Right lobe of liver (tissue), 6 donors: ENCODE measurements around the gene SRCIN1. TPM values are rescaled to one million over a fixed set of nuclear protein-coding genes. Genes with fewer than 3 reads are reported as not detected.

ENCODE experiments used
- ATAC-seq, 4 donors: fragments of 200-7000 bp; cut with Tn5 transposase; one replicate each; pipeline ENCODE4 v1.9.1; 2020; ENCODE audit warnings: mild to moderate bottlenecking in 4 of 4, moderate library complexity in 4 of 4
- DNase-seq, 3 donors: peaks; one replicate each; pipeline ENCODE4 v3.0.0-alpha.2; 2020
- H3K27ac ChIP-seq, 3 donors: fragments of 200-600 bp; one replicate each; pipeline ENCODE4 v1.8.0; 2022
- H3K27me3 ChIP-seq, 2 donors: fragments of 200-600 bp; one replicate each; pipeline ENCODE4 v1.8.0; 2022
- H3K36me3 ChIP-seq, 4 donors: fragments of 200-600 bp; sonication (generic) in 1 of 4; one replicate each; pipeline versions ENCODE4 v1.5.1 to v1.8.0; 2017 to 2022; ENCODE audit warnings: control low read depth in 1 of 4
- H3K4me1 ChIP-seq, 4 donors: fragments of 200-600 bp; sonication (generic) in 1 of 4; one replicate each; pipeline versions ENCODE4 v1.5.1 to v1.8.0; 2017 to 2022; ENCODE audit warnings: control low read depth in 1 of 4
- H3K4me3 ChIP-seq, 3 donors: fragments of 200-600 bp; one replicate each; pipeline ENCODE4 v1.8.0; 2022
- H3K9me3 ChIP-seq, 4 donors: fragments of 200-600 bp; sonication (generic) in 1 of 4; one replicate each; pipeline versions ENCODE4 v1.5.1 to v1.8.0; 2017 to 2022; ENCODE audit warnings: control low read depth in 1 of 4
- POLR2A ChIP-seq: fragments of 450-650 bp; IDR thresholded peaks from one replicate; pipeline ENCODE4 v1.6.1; 2017; ENCODE audit warnings: antibody characterized with exemption, mild to moderate bottlenecking
- WGBS: methylation state at CpG from one replicate; pipeline ENCODE4 v1.1.6; 2018; ENCODE audit warnings: low coverage, low lambda C conversion rate; ENCODE audit not compliant: insufficient coverage; ENCODE audit errors: missing lambda C conversion rate; 5-methylcytosine and 5-hydroxymethylcytosine counted together
- intact Hi-C, 2 donors: fragments of 100-400 bp; cut with DNase I; formaldehyde crosslinking; loops; one replicate each; pipeline versions ENCODE4 v1.11.2 to v1.14.1; 2022
- total RNA-seq, 6 experiments: library from RNA; depleted of rRNA in 2 of 6; stranded (reverse); fragments of >200 nt in 2 of 6; fragmentation: NEBNext Ultra II Directional in 3 of 6; extraction: Animal tissue kit (Norgen Biotek cat#: 25700) in 3 of 6; gene quantifications; one replicate each; pipeline versions ENCODE4 v1.1.0 to v1.2.4, GENCODE V29; 2016 to 2023
- TF ChIP-seq, protein P1 (sequence below), 4 donors: fragments of 200-600 bp in 3 of 4; fragments of 450-650 bp in 1 of 4; IDR thresholded peaks; one replicate each; pipeline versions ENCODE4 v1.5.1 to v1.8.0; 2016 to 2022; ENCODE audit warnings: antibody characterized with exemption in 4 of 4, mild to moderate bottlenecking in 2 of 4
- donor health status: DM: no; HTN: yes; CAD: no.
- donor health status: DM: no; HTN: no; CAD: no.
- donor health status: DM: no; HTN: no; CAD: no.
- donor health status: DM: no; HTN: yes; CAD: no.
- donor health status: DM: no; HTN: yes; CAD: no.

The SRCIN1 gene
- total RNA-seq, 6 experiments from 2014 or later, result 5.6 to 17.6 (median 11.5) TPM

DNA sequence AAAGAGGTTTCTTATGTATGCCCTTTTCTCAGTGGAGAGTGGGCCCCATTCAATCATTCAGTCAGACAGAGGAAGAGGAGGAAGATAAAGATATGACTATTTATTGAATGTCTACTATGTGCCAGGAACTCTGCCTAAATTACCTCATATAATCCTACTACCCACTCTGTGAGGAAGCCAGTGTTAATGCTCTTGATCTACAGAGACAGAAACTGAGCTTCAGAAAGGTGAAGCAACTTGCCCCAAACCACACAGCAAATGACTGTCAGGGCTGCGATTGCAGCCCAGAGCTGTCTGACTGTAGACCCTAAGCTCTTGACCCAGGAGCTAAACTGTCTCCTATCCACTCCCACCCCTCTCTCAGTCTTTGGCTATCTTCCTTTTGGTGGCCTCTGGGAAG lies 8.4 kb downstream of the SRCIN1 start:
- no peak for TF ChIP-seq POLR2A
- TF ChIP-seq, protein P1, sequence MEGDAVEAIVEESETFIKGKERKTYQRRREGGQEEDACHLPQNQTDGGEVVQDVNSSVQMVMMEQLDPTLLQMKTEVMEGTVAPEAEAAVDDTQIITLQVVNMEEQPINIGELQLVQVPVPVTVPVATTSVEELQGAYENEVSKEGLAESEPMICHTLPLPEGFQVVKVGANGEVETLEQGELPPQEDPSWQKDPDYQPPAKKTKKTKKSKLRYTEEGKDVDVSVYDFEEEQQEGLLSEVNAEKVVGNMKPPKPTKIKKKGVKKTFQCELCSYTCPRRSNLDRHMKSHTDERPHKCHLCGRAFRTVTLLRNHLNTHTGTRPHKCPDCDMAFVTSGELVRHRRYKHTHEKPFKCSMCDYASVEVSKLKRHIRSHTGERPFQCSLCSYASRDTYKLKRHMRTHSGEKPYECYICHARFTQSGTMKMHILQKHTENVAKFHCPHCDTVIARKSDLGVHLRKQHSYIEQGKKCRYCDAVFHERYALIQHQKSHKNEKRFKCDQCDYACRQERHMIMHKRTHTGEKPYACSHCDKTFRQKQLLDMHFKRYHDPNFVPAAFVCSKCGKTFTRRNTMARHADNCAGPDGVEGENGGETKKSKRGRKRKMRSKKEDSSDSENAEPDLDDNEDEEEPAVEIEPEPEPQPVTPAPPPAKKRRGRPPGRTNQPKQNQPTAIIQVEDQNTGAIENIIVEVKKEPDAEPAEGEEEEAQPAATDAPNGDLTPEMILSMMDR (IDR thresholded peaks at IDR 0.05), result no peak
- H3K27ac ChIP-seq, result no peak overlapping the region
- H3K4me1 ChIP-seq, result no peaks in the 10 kb centered on the region
- WGBS, result 91% methylated on average over 1 of the region's 1 CpG
- ATAC-seq (no peak), DNase-seq (no peak)
- no peaks in the 10 kb centered on the region for H3K27me3 ChIP-seq
- no peaks in the 10 kb centered on the region for H3K9me3 ChIP-seq
- intact Hi-C loops, result no loop called here
- H3K4me3 ChIP-seq, result no peak overlapping the region
- H3K36me3 ChIP-seq, result no peaks in the 10 kb centered on the region

DNA sequence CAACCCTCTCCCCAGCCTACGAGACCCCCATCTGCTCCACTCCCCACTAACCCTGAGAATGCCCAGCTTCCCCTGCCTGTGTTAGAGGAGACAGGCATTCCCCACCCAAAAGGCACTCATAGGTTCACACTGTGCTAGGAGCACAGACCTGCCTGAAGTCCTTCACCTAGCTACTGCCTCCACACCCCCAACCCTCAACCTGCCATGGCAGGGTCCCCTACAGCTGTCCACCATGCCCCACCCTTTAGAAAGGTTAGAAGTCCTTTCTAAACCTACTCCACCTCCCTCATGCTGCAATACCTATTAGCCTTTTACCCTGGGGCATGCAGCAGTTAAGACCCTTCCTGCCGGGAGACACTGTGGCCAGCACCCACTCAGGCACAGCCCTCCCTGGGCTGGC lies 9.1 kb downstream of the SRCIN1 start:
- TF ChIP-seq, protein P1 (IDR thresholded peaks at IDR 0.05), result no peak
- no peak for TF ChIP-seq POLR2A
- Histone ChIP-seq H3K36me3 (no peaks in the 10 kb centered on the region), H3K4me1 (peaks cover 0 to 7% (median 1%) of the 10 kb centered on the region in 4 donors), H3K27me3 (no peaks in the 10 kb centered on the region), H3K27ac (no peak overlapping the region), H3K4me3 (no peak overlapping the region), H3K9me3 (no peaks in the 10 kb centered on the region)
- intact Hi-C loops, result no loop called here
- DNase-seq (no peak), ATAC-seq (no peak)
- 42% methylated on average over 2 of the region's 2 CpGs for WGBS

DNA sequence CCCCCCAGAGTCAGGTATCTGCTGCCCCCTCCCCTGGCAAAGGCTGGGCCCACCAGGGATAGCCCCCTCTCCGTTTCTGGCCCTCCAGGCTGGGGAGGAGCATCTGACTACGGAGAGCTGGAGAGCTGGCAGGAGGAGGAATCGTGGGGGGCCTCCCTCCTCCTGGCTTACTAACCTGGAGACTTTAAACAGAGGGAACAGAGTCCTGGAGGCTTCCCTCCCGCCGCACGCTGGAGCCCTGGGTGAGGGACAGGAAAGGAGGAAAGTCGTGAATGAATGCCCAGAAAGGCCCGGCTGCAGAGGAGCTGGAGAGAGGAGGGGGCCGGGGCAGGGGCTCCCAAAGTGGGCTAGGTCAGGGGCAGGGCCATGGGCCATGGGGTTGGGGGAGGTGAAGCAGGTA lies 9.9 kb downstream of the SRCIN1 start:
- H3K9me3 ChIP-seq, result no peaks in the 10 kb centered on the region
- TF ChIP-seq POLR2A, result no peak
- TF ChIP-seq, protein P1 (IDR thresholded peaks at IDR 0.05), result no peak
- 51% methylated on average over 6 of the region's 9 CpGs for WGBS
- H3K36me3 ChIP-seq, result no peaks in the 10 kb centered on the region
- intact Hi-C loops, result no loop called here
- DNase-seq (no peak), ATAC-seq (no peak)
- no peak overlapping the region for H3K27ac ChIP-seq
- no peaks in the 10 kb centered on the region for H3K27me3 ChIP-seq
- H3K4me3 ChIP-seq, result no peak overlapping the region
- peaks cover 0 to 12% (median 5%) of the 10 kb centered on the region in 4 donors for H3K4me1 ChIP-seq

DNA sequence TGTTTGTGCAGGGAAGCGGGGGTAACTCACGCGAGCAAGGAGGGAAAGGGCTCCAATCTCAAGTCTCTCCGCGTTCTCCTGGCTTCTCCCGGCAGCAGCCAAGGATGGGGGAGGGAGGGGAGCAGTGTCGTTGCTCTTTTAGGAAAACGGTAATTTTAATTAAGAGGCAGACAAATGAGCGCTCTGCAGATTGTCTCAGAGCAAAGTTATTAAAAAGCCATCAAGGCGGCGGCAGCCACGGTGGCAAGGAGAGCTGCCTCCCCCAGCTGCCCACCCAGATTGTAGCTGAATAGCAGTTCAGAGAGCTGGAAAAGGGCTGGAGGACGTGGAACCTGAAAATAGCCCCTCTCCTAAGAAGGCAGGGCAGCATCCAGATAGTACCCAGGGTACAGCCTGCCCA lies 11.6 kb downstream of the SRCIN1 start:
- DNase-seq (no peak), ATAC-seq (no peak)
- Histone ChIP-seq H3K36me3 (no peaks in the 10 kb centered on the region), H3K27me3 (no peaks in the 10 kb centered on the region), H3K9me3 (no peaks in the 10 kb centered on the region), H3K4me3 (no peak overlapping the region), H3K4me1 (peaks cover 0 to 12% (median 5%) of the 10 kb centered on the region in 4 donors), H3K27ac (no peak overlapping the region)
- 60% methylated on average over 13 of the region's 13 CpGs for WGBS
- TF ChIP-seq POLR2A, result no peak
- TF ChIP-seq, protein P1 (IDR thresholded peaks at IDR 0.05), result no peak
- intact Hi-C loops, result no loop called here

DNA sequence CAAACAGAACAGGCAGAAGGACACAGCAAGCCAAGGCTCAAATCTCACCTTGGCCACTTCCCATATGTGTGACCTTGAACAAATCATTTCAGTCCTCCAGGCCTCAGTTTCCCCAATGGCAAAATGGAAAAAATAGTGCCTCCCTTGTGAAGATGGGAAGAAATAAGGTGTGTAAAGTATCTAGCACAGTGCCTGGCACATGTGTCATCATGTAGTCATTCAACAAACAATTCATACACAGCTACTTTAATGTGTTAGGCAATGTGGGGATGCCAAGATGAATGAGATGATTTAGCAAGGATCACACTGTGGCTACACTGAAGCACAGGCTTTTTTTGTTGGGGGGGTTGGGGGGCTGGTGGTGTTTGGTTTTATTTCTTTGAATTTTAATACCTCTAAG lies 13.3 kb downstream of the SRCIN1 start:
- no peaks in the 10 kb centered on the region for H3K27me3 ChIP-seq
- no peak for DNase-seq
- no peaks in the 10 kb centered on the region for H3K36me3 ChIP-seq
- TF ChIP-seq, protein P1 (IDR thresholded peaks at IDR 0.05), result no peak
- no peak for TF ChIP-seq POLR2A
- H3K27ac ChIP-seq, result no peak overlapping the region
- no peaks in the 10 kb centered on the region for H3K9me3 ChIP-seq
- H3K4me1 ChIP-seq, result peaks cover 0 to 12% (median 5%) of the 10 kb centered on the region in 4 donors
- no peak overlapping the region for H3K4me3 ChIP-seq
- no peak for ATAC-seq
- intact Hi-C loops, result no loop called here
